ENCODE results near the gene KRTAP4-8. TPM values are rescaled to one million over a fixed set of nuclear protein-coding genes. Genes with fewer than 3 reads are reported as not detected.
"Not testable (repeated sequence)": the region's sequence is repeated elsewhere in the genome, so short reads cannot be mapped to it uniquely, and the experiment has no call there.

The KRTAP4-8 gene
- total RNA-seq, 1 donor from 2014 or later, result not detected

DNA sequence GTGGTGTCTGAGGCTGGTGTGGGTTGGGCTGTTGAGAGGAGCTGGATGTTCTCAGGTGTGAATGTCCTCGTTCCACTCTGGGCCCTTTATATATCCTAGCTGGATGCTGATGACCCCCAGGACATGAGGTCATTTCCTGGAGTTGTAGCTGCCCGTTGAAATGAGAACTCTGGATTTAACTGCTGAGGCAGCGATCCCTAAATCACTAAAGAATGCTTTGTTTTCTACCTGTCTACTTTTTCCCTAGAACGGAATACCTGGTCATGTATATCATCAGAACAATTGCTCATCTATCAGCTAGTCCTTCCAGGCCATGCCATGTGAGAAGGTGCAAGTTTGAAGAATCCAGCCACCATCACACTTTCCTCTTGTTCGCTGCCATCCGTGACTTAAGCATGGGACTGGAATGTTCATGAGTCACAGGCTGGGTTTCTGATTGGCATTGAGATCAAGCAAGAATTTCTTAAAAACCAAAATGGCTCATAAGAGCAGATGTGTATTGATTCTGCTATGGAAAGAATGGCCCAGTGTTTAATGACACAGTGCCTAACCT lies 37.8 kb downstream of the KRTAP4-8 start, which contains the start of gene KRTAP2-3:
KRTAP2-3 (minus strand) TSS at position 63 of the 553 bp plus-strand sequence. CDS start 64 bp downstream, outside the sequence.
- intact Hi-C loops (cut with DNase I), result no loop called here
- no peaks in the 10 kb centered on the region for H3K27me3 ChIP-seq
- H3K27ac ChIP-seq, result peak within 1 kb of the TSS; percentile 30
- no peaks in the 10 kb centered on the region for H3K36me3 ChIP-seq
- no peaks in the 10 kb centered on the region for H3K9me3 ChIP-seq
- TF ChIP-seq POLR2AphosphoS5 (IDR thresholded peaks at IDR 0.05; ENCODE audit: insufficient read depth in 1 of 2, low read depth in 1 of 2) (no peak), POLR2A (IDR thresholded peaks at IDR 0.05) (no peak)
- TF ChIP-seq, protein P1, sequence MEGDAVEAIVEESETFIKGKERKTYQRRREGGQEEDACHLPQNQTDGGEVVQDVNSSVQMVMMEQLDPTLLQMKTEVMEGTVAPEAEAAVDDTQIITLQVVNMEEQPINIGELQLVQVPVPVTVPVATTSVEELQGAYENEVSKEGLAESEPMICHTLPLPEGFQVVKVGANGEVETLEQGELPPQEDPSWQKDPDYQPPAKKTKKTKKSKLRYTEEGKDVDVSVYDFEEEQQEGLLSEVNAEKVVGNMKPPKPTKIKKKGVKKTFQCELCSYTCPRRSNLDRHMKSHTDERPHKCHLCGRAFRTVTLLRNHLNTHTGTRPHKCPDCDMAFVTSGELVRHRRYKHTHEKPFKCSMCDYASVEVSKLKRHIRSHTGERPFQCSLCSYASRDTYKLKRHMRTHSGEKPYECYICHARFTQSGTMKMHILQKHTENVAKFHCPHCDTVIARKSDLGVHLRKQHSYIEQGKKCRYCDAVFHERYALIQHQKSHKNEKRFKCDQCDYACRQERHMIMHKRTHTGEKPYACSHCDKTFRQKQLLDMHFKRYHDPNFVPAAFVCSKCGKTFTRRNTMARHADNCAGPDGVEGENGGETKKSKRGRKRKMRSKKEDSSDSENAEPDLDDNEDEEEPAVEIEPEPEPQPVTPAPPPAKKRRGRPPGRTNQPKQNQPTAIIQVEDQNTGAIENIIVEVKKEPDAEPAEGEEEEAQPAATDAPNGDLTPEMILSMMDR (IDR thresholded peaks at IDR 0.05), result no peak
- peaks cover 22% of the 10 kb centered on the region for H3K4me1 ChIP-seq
- H3K4me3 ChIP-seq, result no peak within 1 kb of the TSS
- DNase-seq (ENCODE audit: extremely low spot score in 2 of 2), result no peak

DNA sequence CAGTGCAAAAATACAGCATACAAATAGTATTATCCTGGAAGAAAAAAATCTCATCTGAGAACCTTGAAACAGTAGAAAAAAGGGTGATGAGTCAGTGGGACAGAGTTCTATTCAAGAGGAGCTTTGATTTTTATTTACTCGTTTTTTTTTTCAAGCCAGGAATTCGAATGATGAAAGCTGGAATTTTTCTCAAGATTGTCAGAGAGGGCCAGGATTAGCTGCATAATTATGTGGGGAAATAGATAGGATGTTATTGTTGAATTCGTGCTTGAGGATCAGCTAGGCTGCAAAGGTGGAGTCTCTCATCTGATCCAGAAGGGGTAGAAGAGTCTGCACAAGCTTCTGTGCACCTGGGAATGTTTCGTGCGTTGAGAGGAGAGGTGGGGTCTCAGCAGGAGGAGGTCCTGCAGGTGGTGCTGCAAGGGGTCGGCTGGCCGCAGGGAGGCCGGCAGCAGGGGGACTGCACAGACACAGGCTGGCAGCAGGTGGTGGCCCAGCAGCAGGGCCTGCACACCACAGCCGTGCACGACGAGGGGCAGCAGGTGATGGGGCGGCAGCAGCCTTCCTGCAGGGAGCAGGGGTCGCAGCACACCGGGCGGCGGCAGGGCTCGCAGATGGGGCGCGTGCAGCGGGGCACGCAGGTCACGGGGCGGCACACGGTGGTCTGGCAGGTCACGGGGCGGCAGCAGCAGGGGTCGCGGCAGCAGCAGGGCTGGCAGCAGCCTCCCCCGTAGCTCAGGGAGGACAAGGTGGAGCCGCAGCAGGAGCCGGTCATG lies 38.5 kb downstream of the KRTAP4-8 start:
- H3K27ac ChIP-seq; H3K4me3 ChIP-seq; H3K9me3 ChIP-seq; H3K36me3 ChIP-seq; DNase-seq (ENCODE audit: extremely low spot score in 2 of 2); H3K27me3 ChIP-seq; intact Hi-C loops (cut with DNase I): not testable (repeated sequence)
- peaks cover 22% of the 10 kb centered on the region for H3K4me1 ChIP-seq

DNA sequence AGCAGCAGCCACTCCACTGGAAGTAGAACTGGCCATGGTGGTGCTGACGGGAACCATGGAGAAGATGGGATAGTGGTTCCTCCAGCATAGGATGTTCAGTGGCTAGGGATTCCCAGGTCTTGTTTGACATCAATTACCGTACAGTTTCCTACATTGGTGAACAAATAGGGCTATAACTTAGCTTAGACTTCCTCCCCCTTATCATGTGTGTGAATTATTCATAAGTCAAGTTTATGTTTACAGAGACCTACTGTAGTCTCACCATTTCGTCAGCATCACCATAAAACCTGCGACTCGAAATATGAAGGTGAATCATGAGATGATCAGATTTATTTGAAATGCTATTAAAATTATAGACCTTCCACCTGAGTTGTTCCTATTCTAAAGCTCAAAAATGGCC lies 39.2 kb downstream of the KRTAP4-8 start:
- Histone ChIP-seq H3K27me3 (no peaks in the 10 kb centered on the region), H3K4me1 (peaks cover 22% of the 10 kb centered on the region), H3K36me3 (no peaks in the 10 kb centered on the region), H3K9me3 (no peaks in the 10 kb centered on the region), H3K4me3 (no peak overlapping the region), H3K27ac (no peak overlapping the region)
- no peak for TF ChIP-seq POLR2A (IDR thresholded peaks at IDR 0.05)
- TF ChIP-seq POLR2AphosphoS5 (IDR thresholded peaks at IDR 0.05; ENCODE audit: insufficient read depth in 1 of 2, low read depth in 1 of 2), result no peak
- TF ChIP-seq, protein P1 (IDR thresholded peaks at IDR 0.05), result no peak
- intact Hi-C loops (cut with DNase I), result no loop called here
- no peak for DNase-seq (ENCODE audit: extremely low spot score in 2 of 2)

DNA sequence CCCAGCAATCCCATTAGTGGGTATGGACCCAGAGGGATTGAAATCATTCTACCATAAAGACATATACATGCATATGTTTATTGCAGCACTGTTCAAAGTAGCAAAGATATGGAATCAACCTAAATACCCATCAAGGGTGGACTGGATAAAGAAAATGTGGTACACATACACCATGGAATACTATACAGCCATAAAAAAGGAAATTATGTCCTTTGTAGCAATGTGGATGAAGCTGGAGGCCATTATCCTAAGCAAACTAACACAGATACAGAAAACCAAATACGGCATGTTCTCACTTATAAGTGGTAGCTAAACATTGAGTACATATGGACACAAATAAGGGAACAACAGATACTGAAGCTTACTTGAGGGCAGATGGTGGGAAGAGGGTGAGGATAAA lies 40.4 kb downstream of the KRTAP4-8 start:
- intact Hi-C loops (cut with DNase I), result no loop called here
- no peak overlapping the region for H3K4me3 ChIP-seq
- TF ChIP-seq, protein P1 (IDR thresholded peaks at IDR 0.05), result no peak
- no peak for TF ChIP-seq POLR2AphosphoS5 (IDR thresholded peaks at IDR 0.05; ENCODE audit: insufficient read depth in 1 of 2, low read depth in 1 of 2)
- no peak for TF ChIP-seq POLR2A (IDR thresholded peaks at IDR 0.05)
- peaks cover 20% of the 10 kb centered on the region for H3K4me1 ChIP-seq
- H3K36me3 ChIP-seq, result no peaks in the 10 kb centered on the region
- DNase-seq (ENCODE audit: extremely low spot score in 2 of 2), result no peak
- no peak overlapping the region for H3K27ac ChIP-seq
- no peaks in the 10 kb centered on the region for H3K27me3 ChIP-seq
- H3K9me3 ChIP-seq, result no peaks in the 10 kb centered on the region

DNA sequence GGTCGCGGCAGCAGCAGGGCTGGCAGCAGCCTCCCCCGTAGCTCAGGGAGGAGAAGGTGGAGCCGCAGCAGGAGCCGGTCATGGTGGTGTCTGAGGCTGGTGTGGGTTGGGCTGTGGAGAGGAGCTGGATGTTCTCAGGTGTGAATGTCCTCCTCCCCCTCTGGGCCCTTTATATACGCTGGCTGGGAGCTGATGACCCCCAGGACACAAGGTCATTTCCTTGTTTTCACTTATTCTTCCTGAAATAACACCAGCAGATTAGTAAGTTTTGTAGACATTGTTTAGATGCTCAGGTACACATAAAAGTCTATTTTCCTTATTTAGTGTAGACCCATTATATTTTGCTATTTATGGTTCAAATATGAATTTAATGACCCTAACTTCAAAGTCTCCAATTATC lies 42.8 kb downstream of the KRTAP4-8 start, which contains the start of gene KRTAP2-2:
KRTAP2-2 (minus strand) TSS at position 101 of the 400 bp plus-strand sequence; CDS start at position 82, 19 bp downstream.
- H3K27me3 ChIP-seq; H3K36me3 ChIP-seq; intact Hi-C loops (cut with DNase I); H3K4me1 ChIP-seq; H3K4me3 ChIP-seq; DNase-seq (ENCODE audit: extremely low spot score in 2 of 2); H3K27ac ChIP-seq; H3K9me3 ChIP-seq: not testable (repeated sequence)

DNA sequence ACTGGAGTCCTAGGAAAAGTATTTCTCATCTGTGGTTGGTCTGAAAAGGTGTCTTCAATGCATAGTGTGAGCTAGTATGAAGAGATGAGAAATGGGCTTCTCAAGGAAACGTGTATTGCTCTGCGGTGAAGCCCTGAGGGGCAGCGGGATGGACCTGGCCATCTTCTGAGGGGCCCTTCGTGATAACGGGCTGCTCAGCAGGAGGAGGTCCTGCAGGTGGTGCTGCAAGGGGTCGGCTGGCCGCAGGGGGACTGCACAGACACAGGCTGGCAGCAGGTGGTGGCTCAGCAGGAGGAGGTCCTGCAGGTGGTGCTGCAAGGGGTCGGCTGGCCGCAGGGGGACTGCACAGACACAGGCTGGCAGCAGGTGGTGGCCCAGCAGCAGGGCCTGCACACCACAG lies 43.4 kb downstream of the KRTAP4-8 start:
- DNase-seq (ENCODE audit: extremely low spot score in 2 of 2); intact Hi-C loops (cut with DNase I); H3K4me3 ChIP-seq; H3K9me3 ChIP-seq; H3K4me1 ChIP-seq; H3K27ac ChIP-seq; H3K36me3 ChIP-seq; H3K27me3 ChIP-seq: not testable (repeated sequence)
